Amniotic stem cell (primary cell): ENCODE measurements around the gene PRR14.

ENCODE experiments used
- DNase-seq: peaks from one replicate; lab custom pipeline; 2025; lab: John Stamatoyannopoulos, UW

The PRR14 gene

GRCh38 chr16:30650369-30651123 lies at the start of gene PRR14:
TSS of gene PRR14 (plus strand) at chr16:30650960. CDS start at chr16:30651646, 686 bp downstream.
- DNase-seq: peak; percentile 98

DNA sequence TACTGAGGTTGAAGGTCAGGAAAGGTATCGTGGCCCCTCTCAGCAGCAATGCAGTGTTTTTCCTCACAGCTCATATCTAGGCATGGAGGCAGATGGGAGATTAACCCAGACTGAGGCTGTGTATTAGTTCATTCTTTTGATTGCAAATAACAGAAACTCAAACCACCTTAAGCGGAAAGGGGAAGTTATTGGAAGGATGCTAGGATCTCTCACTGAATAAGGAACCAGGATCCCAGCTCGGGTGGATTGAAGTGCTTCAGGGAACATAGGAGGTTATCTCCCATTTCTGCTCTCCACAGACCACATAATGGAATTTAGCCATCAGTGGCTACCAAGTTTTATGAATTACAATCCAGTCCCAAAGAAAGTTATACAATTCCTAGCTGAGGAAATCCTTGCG lies 48.8 kb upstream of the PRR14 start:
- no peak for DNase-seq

GRCh38 chr16:30602616-30603277 lies 48.0 kb upstream of the PRR14 start:
- DNase-seq: no peak

DNA sequence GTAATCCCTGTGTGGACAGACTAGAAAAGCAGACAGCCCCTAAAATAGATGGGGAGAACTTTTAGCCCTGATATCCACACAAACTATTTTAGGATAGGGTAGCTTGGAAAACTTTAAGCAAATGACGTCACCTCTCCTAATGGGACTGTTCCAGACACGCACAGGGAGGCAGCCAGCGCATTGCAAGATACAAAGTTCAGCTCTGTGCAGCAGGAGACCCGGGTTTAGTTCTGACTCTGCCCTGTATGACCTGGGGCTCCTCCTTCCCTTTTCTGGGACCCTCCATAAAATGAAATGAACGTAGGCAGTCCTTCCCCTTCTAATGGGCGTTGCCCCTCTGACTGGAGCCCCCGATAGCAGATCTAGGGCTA lies 46.8 kb upstream of the PRR14 start:
- DNase-seq: no peak

DNA sequence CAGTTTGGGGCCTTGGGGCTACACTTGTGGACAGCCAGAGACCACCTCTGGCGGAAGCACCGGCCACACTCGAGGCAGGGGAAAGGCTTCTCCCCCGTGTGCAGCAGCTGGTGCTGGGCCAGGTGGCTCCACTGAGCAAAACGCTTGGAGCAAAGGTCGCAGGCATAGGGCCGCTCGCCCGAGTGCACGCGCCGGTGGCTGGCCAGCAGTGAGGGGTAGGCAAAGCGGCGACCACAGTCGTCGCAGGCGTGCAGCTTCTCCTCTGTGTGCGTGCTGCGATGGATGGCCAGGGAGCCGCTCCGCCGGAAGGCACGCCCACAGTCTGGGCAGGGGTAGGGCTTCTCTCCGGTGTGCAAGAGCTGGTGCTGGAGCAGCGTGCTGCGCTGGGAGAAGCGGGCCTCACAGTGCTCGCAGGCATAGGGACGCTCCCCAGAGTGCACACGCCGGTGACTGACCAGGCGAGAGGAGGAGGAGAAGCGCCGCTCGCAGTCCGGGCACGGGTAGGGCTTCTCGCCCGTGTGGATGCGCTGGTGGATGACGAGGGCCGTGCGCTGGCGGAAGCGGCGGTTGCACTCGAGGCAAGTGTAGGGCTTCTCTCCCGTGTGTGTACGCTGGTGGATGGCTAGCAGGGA lies 46.3 kb upstream of the PRR14 start:
- DNase-seq: no peak

GRCh38 chr16:30605158-30605557 lies 45.6 kb upstream of the PRR14 start:
- no peak for DNase-seq

DNA sequence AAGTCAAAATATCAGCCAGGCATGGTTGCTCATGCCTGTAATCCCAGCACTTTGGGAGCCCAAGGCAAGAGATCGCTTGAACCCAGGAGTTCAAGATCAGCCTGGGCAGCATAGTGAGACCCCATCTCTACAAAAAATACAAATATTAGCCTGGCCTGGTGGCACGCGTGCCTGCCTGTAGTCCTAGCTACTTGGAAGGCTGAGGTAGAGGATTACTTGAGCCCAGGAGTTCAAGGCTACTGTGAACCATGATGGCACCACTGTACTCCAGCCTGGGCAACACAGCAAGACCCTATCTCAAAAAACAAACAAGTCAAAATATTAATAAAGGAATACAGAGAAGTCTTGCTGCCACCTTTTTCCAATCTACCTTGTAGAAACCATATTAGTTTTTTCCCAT lies 44.8 kb upstream of the PRR14 start:
- no peak for DNase-seq

- no peak for DNase-seq
Observed at GRCh38 chr16:30609002-30609925, 41.5 kb upstream of the PRR14 start.

GRCh38 chr16:30609926-30610839 lies 40.6 kb upstream of the PRR14 start, which contains the start of gene ZNF689:
TSS of gene ZNF689 (minus strand) at chr16:30610389. CDS start at chr16:30610041, 348 bp downstream.
- peak; percentile 90 for DNase-seq

DNA sequence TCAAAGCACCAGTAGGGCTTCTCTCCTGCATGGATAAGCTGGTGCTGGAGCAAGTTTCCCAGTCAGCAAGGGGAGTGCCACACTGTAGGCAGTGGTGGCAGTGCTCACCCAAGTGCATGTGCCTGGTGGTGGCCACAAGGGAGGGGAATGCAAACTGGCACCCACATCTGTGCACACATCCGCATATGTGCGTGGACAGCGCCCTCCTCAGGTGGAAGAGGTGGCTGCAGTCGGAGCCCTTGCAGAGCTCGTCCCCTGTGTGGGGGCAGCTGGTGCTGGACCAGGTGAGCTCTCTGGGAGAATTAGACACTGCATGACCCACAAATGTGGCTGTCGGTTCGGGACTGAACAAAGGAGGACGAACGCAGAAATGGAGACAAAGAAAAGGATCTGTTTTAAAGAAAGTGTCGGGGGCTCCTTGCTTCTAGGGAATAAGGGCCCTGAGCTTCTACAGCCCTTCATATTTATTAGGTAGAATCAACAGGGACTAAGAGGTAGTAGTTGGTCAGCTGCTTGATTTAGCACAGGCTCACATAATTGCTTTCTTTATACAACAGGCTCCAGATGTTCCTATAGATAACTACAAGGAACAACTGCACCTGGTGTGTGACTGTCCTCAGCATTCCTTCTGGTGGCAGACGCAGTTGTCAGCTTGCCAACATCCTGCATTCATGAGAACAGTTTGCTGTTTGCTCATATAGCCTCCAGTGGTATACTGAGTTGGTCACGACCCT lies 35.2 kb upstream of the PRR14 start:
- no peak for DNase-seq

GRCh38 chr16:30619202-30619601 lies 31.6 kb upstream of the PRR14 start:
- no peak for DNase-seq

- no peak for DNase-seq
Observed at GRCh38 chr16:30619638-30620037, 31.1 kb upstream of the PRR14 start.

DNA sequence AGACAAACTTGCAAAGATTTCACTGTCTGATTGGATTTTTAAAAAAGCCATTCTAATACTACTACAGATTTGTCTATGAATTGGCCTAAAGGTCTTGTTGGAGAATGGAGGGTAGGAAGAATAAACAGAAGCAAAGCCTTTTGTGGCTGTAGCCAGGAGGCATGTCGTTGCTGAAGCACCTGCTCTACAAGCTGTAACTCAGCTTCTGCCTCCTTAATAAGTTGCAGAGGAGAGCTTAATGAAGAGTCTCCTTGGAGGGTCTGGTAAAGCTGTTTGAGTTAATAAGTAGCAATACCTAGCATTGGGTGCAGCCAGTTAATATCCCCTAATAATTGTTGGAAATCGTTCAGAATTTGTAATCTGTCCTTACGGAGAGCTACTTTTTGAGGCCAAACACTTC lies 30.6 kb upstream of the PRR14 start:
- DNase-seq: no peak

DNA sequence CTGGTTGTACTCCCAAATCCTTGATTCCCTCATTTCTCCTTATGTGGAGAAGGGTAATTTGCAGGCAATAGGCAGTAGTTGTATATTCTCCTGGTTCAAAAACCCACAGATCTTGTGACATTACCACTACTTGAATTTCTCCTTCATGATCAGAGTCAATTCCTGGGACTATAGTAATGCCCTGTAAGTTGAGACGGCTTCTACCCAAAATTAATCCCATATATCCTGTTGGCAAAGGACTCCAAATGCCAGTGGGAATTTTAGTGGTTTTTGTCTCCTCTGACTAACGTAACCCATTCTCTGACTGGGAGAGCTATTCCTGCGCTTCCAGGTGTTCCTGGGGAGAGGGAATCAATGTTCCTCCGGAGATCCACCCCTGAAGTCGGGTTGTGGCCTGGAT lies 29.0 kb upstream of the PRR14 start:
- DNase-seq: peak; percentile 53

DNA sequence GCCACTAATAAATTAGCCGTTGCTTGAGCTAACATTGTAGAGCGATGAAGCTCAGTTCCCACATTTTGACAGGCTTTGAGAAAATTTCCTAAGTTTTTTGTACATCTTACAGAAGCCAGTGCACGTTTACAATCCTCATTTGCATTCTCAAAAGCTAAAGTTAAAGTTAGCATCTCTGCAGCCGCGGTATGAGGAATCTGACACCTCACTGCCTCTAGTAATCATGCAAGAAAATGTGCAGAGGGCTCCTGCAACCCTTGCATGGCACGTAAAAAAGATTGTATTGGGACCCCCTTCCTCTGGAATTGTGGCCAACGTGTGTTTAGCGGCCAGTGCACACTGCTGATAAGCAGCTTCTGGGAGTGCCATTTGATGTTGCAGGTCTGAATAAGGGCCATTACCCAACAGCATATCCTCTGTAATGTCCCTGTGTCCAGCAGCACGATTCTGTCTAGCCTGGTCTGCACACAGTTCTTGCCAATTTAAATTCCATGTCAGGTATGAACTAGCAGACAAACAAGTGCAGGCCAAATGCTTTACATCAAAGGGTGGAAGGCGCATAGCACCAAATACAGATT lies 28.2 kb upstream of the PRR14 start:
- no peak for DNase-seq

DNA sequence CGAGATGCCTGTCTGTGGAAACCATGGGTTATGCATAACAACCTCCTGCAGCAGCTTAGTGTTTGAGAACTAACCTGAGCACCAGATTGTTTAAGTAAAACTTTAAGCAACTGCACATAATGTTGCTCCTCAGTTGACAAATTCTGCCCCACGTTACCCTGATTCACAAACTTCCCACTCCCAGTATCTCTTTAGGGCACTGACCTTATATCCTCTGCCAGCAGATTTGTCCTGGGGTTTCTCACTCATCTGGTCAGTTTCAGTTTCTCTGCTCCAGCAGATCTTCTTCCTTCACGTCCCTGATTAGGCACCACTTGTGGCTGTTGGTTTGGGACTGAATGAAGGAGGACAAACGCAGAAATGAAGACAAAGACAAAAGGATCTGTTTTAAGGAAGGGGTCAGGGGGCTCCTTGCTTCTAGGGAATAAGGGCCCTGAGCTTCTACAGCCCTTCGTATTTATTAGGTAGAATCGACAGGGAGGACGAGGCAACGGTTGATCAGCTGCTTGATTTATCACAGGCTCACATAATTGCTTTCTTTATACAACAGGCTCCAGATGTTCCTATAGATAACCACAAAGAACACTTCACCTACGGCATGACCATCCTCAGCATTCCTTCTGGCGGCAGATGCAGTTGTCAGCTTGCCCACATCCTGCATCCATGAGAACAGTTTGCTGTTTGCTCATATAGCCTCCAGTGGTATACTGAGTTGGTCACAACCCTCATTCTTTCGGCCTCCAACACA lies 27.1 kb upstream of the PRR14 start:
- DNase-seq: no peak

DNA sequence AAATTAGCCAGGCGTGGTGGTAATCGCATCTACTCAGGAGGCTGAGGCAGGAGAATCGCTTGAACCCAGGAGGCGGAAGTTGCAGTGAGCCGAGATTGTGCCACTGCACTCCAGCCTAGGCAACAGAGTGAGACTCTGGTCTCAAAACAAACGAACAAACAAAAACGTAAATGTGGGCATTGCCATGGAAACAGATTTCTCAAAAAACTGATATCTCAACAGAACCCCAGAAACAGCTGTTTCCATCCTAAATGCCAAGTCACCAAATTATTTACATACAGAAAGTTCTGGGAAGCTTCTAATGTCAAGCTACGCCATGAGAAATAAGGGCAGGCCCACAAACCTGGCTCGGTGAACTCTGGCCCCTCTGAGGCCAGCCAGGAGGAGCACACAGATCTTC lies 24.5 kb upstream of the PRR14 start:
- no peak for DNase-seq

DNA sequence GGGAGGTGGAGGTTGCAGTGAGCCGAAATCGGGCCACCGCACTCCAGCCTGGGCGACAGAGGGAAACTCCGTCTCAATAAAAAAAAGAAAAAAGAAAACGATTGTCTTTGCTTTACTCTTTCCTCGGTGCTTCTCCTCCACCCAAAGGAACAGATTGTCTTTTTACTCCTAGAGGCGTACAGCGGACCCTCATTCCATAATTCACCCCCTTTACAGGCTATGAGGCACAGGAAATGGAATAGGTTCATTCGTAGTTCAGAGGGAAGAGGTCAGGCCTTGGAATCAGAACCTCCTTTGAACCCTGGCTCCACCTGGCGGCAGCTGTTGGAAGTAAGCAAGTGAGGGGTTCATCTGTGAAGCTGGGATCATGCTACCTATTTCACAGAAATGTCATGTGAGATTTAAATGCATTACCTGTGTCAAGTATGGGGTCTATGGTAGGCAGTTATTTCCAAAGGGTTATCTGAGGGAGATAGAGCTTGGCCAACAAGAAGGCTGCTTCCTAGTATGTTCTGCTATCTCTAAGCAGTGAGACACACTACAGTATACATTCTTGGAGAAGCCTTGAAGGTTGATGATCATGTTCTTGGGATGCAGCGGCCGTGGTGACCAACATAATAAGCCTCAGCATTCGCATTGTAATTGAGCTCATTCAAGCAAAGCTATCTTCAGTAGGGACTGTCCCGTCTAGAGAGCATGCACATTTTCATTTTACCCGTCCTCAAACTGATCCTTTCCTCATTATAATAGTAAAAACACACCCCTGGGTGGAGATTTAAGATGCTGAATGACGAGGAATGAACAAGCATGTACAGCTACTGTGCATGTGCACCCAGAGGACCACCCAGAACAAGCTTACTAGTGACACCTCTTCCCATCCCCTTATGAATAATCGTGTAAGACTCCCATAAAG lies 21.9 kb upstream of the PRR14 start:
- peak; percentile 49 for DNase-seq
